ENCODE measurements around the gene ACE.

The ACE gene

DNA sequence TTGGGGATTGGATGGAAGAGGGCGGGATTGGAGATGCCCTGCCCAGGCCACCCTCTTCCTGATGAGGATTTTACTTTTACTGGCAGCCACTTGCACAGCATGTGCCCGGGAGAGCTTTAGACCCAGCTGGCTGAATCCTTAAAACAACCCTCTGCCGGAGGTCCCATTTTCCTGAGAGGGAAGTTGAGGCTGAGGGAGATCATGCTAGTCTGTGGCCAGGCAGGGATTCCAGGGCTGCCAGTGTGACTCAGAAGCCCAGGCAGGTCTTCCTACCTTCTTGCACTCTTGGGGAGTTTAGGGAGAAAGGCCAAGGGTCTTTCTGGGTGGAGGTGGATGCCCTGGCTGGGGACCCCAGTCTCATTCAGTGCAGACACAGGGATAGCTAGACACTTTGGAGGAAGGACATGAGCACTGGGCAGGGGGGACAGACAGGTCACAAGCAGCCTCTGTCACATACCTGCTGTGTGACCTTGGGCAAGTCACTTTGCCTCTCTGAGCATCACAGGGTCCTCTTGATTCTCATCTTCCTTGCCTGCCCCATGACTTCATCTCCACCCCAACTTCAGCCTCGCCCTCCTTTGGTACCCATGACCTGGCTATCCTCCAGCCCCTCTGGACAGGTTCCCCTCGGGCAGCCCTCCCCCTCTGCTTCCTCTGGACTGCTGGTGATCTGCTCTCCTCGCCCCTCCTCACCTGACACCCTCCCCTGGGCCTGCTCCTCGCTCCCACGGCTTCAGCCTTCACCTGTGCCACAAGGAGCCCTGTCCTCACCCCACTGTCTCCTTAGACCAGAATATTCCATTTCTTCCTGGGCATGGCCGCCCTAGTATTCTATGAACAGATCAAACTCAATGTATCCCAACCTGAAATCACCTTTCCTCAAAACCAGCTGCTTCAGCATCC, 62.1 kb downstream of the ACE start:
- DNase-seq = no peak

DNA sequence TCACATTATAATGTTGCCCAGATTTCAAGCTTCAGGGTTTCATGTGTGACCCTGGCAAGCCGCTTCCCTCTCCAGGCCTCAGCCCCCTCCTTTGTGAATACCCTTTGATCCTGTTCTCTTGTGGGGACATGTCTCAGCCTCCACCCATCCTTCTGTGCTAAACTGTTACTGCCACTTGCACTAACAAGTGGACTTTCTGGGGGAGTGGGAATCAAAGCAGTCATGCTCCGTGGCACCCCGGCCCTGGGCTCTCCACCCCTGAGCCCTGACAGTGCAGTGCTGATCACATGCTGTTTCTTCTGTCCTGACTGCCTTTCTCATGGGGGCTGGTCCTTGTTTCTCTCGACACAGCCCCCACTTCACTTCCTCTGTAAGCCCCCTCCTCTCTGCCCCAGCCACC, 63.7 kb downstream of the ACE start:
- no peak for DNase-seq

DNA sequence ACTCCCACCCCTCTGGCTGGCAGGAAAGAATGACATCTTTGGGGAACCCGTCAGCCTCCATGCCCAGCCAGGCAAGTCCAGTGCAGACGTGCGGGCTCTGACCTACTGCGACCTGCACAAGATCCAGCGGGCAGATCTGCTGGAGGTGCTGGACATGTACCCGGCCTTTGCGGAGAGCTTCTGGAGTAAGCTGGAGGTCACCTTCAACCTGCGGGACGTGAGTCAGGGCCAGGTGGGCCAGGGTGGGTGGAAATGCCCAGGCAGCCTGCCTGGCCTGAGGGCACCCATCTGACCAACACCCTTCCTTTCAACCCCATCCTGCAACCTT, 65.3 kb downstream of the ACE start:
- no peak for DNase-seq

DNA sequence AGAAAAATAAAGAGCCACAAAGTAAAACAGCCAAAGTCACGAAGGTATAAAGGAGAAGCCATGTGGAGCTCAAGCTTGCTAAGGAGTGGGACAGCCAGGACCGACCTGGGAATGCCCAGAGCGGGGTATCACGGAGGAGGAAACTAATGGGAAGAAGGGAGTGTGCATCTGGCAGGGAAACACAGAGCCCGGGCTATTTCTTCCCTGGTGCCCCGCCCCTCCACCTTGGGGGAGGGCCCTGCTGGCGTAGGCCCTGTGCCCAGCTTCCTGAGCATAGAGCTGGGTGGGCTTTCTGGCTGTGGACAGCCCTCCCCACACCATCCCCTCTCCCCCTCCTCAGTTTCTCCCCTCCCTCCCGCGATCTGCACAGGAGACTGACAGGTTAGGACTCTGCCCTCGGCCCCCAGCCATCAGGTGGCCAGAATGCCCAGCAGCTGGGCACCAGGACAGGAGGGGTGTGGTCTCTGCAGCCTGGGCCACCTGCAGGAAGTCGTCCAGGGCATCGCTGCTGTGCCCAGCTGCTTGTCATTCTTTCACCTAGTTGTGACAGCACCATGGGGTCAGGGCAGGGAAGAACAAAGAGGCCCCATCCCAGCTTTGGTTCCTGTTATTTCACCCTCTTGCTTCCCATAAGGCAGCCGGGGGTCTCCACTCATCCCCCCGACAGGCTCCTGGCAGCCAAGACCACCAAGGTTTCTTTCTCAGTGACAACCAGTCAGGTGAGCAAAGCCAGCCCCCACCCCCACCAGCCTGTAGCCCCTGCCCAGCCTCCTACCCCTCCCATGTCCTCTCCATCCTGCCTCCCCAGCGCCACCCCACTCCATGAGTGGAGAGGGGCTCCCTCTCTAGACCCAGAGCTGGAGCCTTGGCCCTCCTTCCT, 66.3 kb downstream of the ACE start:
- no peak for DNase-seq

DNA sequence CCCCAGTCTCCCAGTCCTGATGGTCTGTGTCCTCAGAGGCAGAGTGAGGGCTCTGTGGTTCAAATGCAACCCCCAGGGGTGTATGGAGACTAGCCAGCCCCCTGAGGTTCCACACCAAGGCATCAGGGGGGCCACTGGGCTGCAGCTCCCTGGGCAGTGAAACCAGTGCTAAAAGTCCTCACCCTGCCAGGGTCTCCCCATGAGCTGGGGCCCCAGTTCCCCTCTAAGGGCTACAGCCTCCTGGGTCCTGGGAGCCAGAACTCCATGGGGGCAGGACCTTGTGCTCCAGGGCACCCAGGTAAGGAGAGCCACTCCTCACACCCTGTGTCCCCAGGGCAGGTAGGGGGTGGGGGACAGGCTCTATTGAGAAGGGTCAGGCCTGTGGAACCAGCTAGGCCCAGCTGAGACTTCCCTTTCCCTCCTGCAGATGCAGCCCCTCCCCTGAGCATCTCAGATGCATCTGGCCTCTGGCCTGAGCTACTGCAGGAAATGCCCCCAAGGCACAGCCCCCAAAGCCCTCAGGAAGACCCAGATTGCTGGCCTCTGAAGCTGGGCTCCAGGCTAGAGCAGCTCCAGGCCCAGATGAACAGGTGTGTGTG, 67.1 kb downstream of the ACE start:
- DNase-seq = no peak

DNA sequence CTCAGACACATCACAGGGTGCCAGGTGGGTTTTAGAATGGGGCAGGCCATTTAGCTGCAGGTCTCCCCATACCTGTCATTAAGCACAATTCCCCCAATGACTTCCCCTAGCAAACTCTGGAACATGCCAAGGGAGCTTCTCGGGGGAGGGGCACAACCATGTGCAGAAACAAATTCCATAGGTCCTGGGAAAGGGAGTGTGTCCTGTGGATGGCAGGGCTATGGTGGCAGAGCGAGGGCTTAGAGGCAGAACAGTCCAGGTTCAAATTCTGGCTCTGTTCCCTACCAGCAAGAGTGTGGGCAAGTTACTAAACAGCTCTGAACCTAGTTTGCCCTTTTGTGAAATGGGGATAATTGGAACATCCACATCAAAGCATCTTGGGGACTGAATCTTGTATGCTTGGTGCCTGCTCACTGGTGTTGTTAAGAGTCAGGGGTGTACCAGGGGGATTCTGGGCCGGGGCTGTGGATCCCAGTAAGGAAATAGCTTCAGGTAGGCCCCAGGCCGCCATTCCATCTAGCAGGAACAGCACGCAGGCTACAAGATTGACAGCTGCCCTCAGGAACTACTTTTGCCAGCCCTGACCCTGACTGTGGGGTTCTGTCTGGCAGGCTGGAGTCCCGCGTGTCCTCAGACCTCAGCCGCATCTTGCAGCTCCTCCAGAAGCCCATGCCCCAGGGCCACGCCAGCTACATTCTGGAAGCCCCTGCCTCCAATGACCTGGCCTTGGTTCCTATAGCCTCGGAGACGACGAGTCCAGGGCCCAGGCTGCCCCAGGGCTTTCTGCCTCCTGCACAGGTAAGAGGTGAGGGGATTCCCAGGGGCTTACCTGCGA, 67.8 kb downstream of the ACE start:
- no peak for DNase-seq

DNA sequence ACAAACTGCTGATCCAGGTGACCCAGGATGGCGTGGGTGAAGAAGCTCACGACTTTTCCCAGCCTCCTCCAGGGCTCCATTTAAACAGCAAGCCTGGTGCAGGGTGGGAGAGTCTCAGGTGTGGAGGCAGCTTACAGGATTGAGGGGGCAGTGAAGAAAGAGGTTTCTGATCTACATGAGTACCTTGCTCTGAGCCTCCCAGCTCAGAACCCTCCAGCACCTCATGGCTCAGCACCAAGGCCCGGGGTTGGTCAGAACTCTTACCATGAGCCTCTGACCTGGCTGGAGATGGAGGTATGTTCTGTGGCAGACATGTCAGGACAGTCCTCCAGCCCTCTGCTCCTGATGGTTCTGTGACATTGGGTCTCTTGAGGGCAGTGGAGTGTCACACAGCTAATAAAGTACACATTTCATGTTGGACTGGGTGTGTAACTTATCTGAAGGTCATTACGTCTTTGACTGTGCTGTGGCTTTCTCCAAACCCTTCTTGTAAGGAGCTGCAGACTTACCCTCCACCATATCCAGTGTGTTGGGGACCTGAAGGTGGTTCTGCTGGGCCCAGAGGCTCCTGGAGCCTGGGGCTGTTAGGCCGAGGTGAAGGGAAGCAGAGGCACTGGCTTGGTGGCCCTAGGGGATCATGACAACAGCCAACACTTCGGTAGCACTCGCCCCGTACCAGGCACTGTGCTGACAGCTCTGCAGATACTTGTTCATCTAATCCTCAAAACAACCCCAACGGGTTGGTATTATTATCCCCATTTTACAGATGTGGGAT, 69.6 kb downstream of the ACE start:
- DNase-seq = no peak

DNA sequence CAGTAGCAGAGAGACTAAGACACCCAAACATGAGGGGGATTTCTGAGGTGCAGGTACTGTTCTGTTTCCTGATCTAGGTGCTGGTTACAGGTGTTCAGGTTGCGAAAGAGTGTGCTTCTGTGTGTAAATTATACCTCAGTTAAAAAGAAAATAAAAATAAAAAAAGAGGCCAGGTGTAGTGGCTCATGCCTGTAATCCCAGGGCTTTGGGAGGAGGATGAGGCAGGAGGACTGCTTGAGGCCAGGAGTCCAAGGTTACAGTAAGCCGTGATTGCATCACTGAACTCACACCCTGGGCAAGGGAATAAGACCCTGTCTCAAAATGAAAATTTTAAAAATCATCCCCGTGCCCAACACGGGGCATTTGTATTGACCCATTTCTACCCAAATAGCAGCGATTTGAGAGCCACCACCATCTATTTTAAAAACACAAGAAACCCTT, 70.2 kb downstream of the ACE start:
- DNase-seq = no peak

Measured in T-helper 2 cell (primary cell).